Activated T-cell treated with anti-CD3 and anti-CD28 coated beads for 4 hours (primary cell): Measurements from ENCODE around the gene OR6K2.
"Not testable (repeated sequence)": the region's sequence is repeated elsewhere in the genome, so short reads cannot be mapped to it uniquely, and the experiment has no call there.

ENCODE experiments used
- DNase-seq: peaks from one replicate; pipeline ENCODE4 v3.0.0-alpha.2; 2020

OR6K2 gene

GRCh38 chr1:158700552-158700951 lies at the start of gene OR6K2:
TSS of gene OR6K2 (minus strand) at chr1:158700652. CDS start at chr1:158700652, 0 bp downstream.
- no peak for DNase-seq

- DNase-seq = no peak
Measured at GRCh38 chr1:158735848-158736247, 35.4 kb upstream of the OR6K2 start.

- no peak for DNase-seq
Measured at GRCh38 chr1:158732524-158732923, 32.1 kb upstream of the OR6K2 start.

- no peak for DNase-seq
Measured at GRCh38 chr1:158731707-158732106, 31.3 kb upstream of the OR6K2 start.

- DNase-seq = no peak
Measured at GRCh38 chr1:158730453-158730852, 30.0 kb upstream of the OR6K2 start.

GRCh38 chr1:158728510-158729225 lies 28.2 kb upstream of the OR6K2 start:
- no peak for DNase-seq

- DNase-seq = no peak
Measured at GRCh38 chr1:158724442-158724841, 24.0 kb upstream of the OR6K2 start.

GRCh38 chr1:158720620-158721019 lies 20.2 kb upstream of the OR6K2 start, which contains the start of gene OR6K3:
TSS of gene OR6K3 (minus strand) at chr1:158720720. CDS start at chr1:158718115, 2,605 bp downstream.
- no peak for DNase-seq

- DNase-seq = no peak
Measured at GRCh38 chr1:158719664-158720063, 19.2 kb upstream of the OR6K2 start.

- no peak for DNase-seq
Measured at GRCh38 chr1:158717344-158717743, 16.9 kb upstream of the OR6K2 start.

- DNase-seq = no peak
Measured at GRCh38 chr1:158716335-158716734, 15.9 kb upstream of the OR6K2 start.

GRCh38 chr1:158714754-158715153 lies 14.3 kb upstream of the OR6K2 start:
- DNase-seq = no peak

GRCh38 chr1:158711098-158711497 lies 10.6 kb upstream of the OR6K2 start:
- DNase-seq = no peak

- no peak for DNase-seq
Measured at GRCh38 chr1:158706096-158706495, 5.6 kb upstream of the OR6K2 start.

- no peak for DNase-seq
Measured at GRCh38 chr1:158694596-158694995, 5.9 kb downstream of the OR6K2 start.

- DNase-seq = no peak
Measured at GRCh38 chr1:158692356-158692755, 8.1 kb downstream of the OR6K2 start.

- DNase-seq = no peak
Measured at GRCh38 chr1:158691907-158692306, 8.5 kb downstream of the OR6K2 start.

GRCh38 chr1:158691149-158691548 lies 9.3 kb downstream of the OR6K2 start:
- not testable (repeated sequence) for DNase-seq

- DNase-seq = no peak
Measured at GRCh38 chr1:158689875-158690274, 10.6 kb downstream of the OR6K2 start.

- no peak for DNase-seq
Measured at GRCh38 chr1:158689110-158689509, 11.3 kb downstream of the OR6K2 start.

- not testable (repeated sequence) for DNase-seq
Measured at GRCh38 chr1:158688343-158688742, 12.1 kb downstream of the OR6K2 start.

GRCh38 chr1:158687037-158687436 lies 13.4 kb downstream of the OR6K2 start:
- no peak for DNase-seq

- DNase-seq = no peak
Measured at GRCh38 chr1:158686111-158687009, 14.1 kb downstream of the OR6K2 start, which contains the start of gene SPTA1. TSS of gene SPTA1 (minus strand) at chr1:158686715. CDS start at chr1:158686517, 198 bp downstream.

- DNase-seq = no peak
Measured at GRCh38 chr1:158685085-158685484, 15.4 kb downstream of the OR6K2 start.
